ENCODE results near the gene SESN1. TPM values are rescaled to one million over a fixed set of nuclear protein-coding genes. Genes with fewer than 3 reads are reported as not detected.
"Not testable (repeated sequence)": the region's sequence is repeated elsewhere in the genome, so short reads cannot be mapped to it uniquely, and the experiment has no call there.

Gene SESN1
- total and polyA plus RNA-seq, 10 donors: 26.8 to 115 (median 59.6) TPM

DNA sequence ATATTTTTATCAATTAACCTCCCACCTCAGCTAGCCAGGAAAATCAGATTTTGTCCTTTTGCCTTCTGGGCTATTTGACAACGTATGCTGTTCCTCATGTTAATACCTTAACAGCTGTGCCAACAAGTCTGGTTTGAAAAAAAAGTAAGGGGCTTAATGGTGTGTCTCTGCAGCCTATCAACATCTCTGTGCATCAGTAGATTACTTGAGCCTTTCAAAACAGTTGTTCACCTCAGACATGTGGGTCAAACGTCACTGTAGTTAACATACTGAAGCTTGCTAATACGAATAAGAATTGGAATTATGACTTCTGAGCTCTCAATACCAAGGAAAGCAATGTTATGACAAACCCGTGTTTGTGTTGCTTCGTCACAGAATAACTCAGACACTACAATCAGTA is 23.7 kb upstream of the SESN1 start:
- TF ChIP-seq POLR2AphosphoS5 (IDR thresholded peaks at IDR 0.05) (no peak), POLR2A (IDR thresholded peaks at IDR 0.05) (no peak)
- TF ChIP-seq, protein P1, sequence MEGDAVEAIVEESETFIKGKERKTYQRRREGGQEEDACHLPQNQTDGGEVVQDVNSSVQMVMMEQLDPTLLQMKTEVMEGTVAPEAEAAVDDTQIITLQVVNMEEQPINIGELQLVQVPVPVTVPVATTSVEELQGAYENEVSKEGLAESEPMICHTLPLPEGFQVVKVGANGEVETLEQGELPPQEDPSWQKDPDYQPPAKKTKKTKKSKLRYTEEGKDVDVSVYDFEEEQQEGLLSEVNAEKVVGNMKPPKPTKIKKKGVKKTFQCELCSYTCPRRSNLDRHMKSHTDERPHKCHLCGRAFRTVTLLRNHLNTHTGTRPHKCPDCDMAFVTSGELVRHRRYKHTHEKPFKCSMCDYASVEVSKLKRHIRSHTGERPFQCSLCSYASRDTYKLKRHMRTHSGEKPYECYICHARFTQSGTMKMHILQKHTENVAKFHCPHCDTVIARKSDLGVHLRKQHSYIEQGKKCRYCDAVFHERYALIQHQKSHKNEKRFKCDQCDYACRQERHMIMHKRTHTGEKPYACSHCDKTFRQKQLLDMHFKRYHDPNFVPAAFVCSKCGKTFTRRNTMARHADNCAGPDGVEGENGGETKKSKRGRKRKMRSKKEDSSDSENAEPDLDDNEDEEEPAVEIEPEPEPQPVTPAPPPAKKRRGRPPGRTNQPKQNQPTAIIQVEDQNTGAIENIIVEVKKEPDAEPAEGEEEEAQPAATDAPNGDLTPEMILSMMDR (IDR thresholded peaks at IDR 0.05 in 8 of 11, conservative IDR thresholded peaks at IDR 0.05 in 3 of 11): no peak
- Histone ChIP-seq H3K27ac (no peak overlapping the region), H3K9me3 (no peaks in the 10 kb centered on the region), H3K36me3 (no peaks in the 10 kb centered on the region), H3K4me3 (no peak overlapping the region), H3K4me1 (peaks cover 3 to 50% (median 30%) of the 10 kb centered on the region in 6 donors), H3K27me3 (replicated peaks in 1 of 7) (no peaks in the 10 kb centered on the region)
- intact Hi-C loops (cut with DNase I; ENCODE audit: low total_unique reads): no loop called here
- DNase-seq: no peak
- 81 to 87% (median 87%) methylated on average over 5 of the region's 5 CpGs for WGBS, 5 donors

DNA sequence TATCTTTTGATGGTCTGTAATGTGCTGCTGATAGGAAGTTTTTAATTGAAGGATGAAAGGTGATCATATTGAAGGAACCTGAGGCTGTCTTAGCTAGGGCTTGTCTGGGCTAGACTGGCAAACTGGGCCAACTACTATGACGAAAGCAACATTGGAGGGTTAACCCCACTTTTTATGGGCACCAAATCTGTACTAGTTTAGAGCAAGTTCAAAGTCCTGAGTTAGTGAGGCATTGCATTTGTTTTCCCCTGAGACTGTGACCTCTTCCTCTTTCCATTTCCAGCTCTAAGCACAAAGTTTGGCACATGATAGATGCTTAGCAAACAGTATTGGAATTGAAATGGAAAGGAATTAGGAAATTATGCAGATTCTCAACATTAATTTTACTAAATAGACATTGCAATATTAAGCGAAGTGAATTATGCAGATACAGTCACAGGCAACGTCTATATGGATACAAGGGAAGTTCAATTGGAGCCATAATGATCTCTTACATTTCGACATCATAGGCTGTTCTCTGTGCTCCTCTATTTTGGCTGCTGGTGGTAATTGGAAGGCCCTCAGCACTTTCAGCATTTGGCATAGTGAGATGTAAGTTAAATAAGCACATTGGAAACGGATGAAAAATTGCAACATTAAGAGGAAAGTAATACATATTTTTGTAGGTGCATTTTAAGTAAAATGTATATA is 22.8 kb upstream of the SESN1 start:
- intact Hi-C loops (cut with DNase I; ENCODE audit: low total_unique reads): no loop called here
- no peaks in the 10 kb centered on the region for H3K36me3 ChIP-seq
- H3K9me3 ChIP-seq: no peaks in the 10 kb centered on the region
- WGBS, 5 donors: 61 to 75% (median 66%) methylated on average over 5 of the region's 5 CpGs
- H3K27ac ChIP-seq: peak overlapping the region in 4 of 8 donors; percentile 19 to 47 (median 39)
- H3K4me3 ChIP-seq: no peak overlapping the region
- H3K27me3 ChIP-seq (replicated peaks in 1 of 7): no peaks in the 10 kb centered on the region
- TF ChIP-seq, protein P1 (IDR thresholded peaks at IDR 0.05 in 8 of 11, conservative IDR thresholded peaks at IDR 0.05 in 3 of 11): no peak
- TF ChIP-seq POLR2A (IDR thresholded peaks at IDR 0.05): no peak
- TF ChIP-seq POLR2AphosphoS5 (IDR thresholded peaks at IDR 0.05): peak in 1 of 3 donors; percentile 26
- DNase-seq: no peak
- peaks cover 3 to 50% (median 30%) of the 10 kb centered on the region in 6 donors for H3K4me1 ChIP-seq

DNA sequence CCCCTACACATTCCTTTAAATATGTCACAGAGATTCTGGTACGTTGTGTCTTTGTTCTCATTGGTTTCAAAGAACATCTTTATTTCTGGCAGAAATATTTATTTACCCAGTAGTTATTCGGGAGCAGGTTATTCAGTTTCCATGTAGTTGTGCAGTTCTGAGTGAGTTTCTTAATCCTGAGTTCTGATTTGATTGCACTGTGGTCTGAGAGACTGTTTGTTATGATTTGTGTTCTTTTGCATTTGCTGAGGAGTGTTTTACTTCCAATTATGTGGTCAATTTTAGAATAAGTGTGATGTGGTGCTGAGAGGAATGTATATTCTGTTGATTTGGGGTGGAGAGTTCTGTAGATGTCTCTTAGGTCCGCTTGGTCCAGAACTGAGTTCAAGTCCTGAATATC is 18.0 kb upstream of the SESN1 start:
- WGBS, 5 donors: 85 to 93% (median 91%) methylated on average over 3 of the region's 3 CpGs
- not testable (repeated sequence) for H3K4me1 ChIP-seq

DNA sequence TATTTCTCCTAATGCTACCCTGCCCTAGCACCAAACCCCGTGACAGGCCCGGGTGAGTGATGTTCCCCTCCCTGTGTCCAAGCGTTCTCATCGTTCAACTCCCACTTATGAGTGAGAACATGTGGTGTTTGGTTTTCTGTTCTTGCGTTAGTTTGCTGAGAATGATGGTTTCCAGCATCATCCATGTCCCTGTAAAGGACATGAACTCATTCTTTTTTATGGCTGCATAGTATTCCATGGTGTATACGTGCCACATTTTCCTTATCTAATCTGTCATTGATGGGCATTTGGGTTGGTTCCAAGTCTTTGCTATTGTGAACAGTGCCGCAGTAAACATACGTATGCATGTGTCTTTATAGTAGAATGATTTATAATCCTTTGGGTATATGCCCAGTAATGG is 15.0 kb upstream of the SESN1 start:
- H3K4me3 ChIP-seq; H3K27ac ChIP-seq; intact Hi-C loops (cut with DNase I; ENCODE audit: low total_unique reads); H3K9me3 ChIP-seq; H3K27me3 ChIP-seq (replicated peaks in 1 of 7); H3K36me3 ChIP-seq; DNase-seq; H3K4me1 ChIP-seq: not testable (repeated sequence)
- 95 to 98% (median 97%) methylated on average over 8 of the region's 8 CpGs for WGBS, 5 donors

More for the DNA sequence above, 18.0 kb upstream of the SESN1 start:
- H3K9me3 ChIP-seq; DNase-seq; H3K27me3 ChIP-seq (replicated peaks in 1 of 7); H3K27ac ChIP-seq; intact Hi-C loops (cut with DNase I; ENCODE audit: low total_unique reads); H3K36me3 ChIP-seq; H3K4me3 ChIP-seq: not testable (repeated sequence)

DNA sequence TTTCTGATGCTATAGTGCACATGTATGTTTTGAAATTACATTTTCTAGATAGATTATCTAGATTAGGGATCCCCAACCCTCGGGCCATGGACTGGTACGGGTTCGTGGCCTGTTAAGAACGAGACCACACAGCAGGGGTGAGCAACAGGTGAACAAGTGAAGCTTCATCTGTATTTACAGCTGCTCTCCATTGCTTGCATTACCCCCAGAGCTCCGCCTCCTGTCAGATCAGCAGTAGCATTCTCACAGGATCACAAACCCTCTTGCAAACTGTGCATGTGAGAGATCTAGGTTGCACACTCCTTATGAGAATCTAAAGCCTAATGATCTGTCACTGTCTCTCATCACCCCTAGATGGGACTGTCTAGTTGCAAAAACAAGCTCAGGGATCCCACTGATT is 11.0 kb upstream of the SESN1 start:
- 86 to 98% (median 93%) methylated on average over 5 of the region's 5 CpGs for WGBS, 5 donors
- Histone ChIP-seq H3K4me3 (no peak overlapping the region), H3K4me1 (peaks cover 0 to 12% (median 0%) of the 10 kb centered on the region in 6 donors), H3K27ac (no peak overlapping the region), H3K9me3 (peaks cover 0 to 6% (median 0%) of the 10 kb centered on the region in 8 donors), H3K36me3 (peaks cover 0 to 19% (median 0%) of the 10 kb centered on the region in 6 donors), H3K27me3 (replicated peaks in 1 of 7) (no peaks in the 10 kb centered on the region)
- TF ChIP-seq, protein P1 (IDR thresholded peaks at IDR 0.05 in 8 of 11, conservative IDR thresholded peaks at IDR 0.05 in 3 of 11): no peak
- TF ChIP-seq POLR2AphosphoS5 (IDR thresholded peaks at IDR 0.05): no peak
- no peak for TF ChIP-seq POLR2A (IDR thresholded peaks at IDR 0.05)
- DNase-seq: no peak
- intact Hi-C loops (cut with DNase I; ENCODE audit: low total_unique reads): no loop called here
